Amniotic epithelial cell (primary cell): ENCODE measurements around the gene ACACB.

Experiments
- DNase-seq: peaks from one replicate; pipeline ENCODE4 v3.0.0-alpha.2; 2010; ENCODE audit warnings: low read depth

Gene ACACB

GRCh38 chr12:109304485-109304884, 188.1 kb downstream of the ACACB start:
- DNase-seq: no peak

DNA sequence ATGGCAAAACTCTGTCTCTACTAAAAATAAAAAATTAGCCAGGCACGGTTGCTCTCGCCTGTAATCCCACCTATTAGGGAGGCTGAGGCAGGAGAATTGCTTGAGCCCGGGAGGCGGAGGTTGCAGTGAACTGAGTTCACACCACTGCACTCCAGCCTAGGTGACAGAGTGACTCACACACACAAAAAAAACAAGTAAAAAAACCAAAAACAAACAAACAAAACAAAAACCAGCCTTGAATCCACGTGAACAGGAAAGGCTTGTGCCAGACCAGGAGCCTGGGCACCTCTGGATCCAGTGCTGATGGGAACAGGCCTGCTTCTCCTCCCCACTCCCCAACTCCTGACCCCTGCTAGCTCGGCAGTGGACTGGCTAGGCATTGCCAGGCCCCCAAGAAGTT, 189.2 kb downstream of the ACACB start:
- DNase-seq: no peak

DNA sequence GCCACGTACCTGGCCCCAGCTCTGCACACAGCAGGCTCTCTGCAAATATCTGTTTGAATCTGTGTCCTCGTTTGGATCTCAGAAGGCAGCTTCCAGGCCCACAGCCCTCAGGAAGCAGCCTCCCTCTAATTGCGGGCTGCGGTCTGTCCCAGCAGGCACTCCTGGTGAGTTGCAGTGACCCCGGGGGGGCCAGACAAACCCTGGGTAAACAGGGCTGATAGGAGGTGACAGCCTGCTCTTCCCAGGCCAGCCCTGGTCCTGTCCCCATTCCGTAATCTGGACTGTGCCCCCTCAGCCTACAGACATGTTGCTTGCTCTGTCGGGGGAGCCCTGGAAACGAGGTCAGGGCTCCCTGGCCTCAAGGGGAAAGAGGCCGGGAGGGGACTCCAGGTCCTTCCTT, 190.7 kb downstream of the ACACB start:
- no peak for DNase-seq

DNA sequence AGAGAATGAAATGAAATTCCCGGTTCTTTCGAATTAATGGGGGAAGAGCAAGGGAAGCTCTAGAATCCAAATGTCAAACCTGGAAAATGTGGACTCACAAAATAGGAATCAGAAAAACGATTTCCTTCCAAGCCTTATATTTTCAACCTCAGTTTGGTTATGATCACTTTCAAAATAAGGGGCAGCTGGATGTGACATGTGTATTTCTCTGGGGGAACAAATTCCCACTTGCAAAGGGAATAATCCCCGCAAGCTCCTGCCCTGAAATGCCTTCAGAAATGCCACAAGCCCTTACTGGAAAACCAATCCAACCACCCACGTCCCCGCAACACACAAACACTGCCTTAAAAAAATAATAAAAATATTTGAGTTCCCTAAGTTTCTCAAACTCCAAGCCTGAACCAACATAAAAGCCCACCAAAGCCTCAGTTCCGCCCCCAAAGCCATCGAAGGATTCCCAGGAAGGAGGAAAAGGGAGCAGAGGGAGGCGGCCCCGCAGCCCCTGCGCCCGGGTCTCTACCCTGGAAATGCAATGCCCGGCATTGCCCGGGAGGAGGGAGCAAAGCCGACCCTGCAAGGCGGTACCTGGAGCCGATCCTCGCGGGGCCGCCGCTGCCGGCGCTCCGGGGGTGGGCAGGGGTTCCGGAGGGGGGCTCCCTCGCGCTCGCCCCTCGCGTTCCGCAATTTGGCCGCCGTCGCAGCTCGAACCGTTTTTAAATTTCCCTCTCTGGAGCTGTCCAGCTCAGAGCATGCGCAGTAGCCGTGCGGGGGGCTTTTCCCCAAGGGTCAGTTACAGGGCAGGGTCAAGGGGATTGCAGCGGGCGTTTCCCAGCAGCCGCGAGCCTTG, 192.4 kb downstream of the ACACB start, which contains the start of gene FOXN4:
Gene FOXN4, minus strand, starts transcription at position 751 of the 847 bp plus-strand sequence. CDS start 963 bp downstream, outside the sequence.
- DNase-seq: no peak

GRCh38 chr12:109309381-109310246, 193.2 kb downstream of the ACACB start:
- DNase-seq: no peak

- no peak for DNase-seq
Observed at GRCh38 chr12:109310247-109311125, 194.1 kb downstream of the ACACB start.
